ENCODE data around the gene SELE.

The SELE gene

GRCh38 chr1:169680377-169681019, 53.4 kb downstream of the SELE start:
- DNase-seq = no peak

DNA sequence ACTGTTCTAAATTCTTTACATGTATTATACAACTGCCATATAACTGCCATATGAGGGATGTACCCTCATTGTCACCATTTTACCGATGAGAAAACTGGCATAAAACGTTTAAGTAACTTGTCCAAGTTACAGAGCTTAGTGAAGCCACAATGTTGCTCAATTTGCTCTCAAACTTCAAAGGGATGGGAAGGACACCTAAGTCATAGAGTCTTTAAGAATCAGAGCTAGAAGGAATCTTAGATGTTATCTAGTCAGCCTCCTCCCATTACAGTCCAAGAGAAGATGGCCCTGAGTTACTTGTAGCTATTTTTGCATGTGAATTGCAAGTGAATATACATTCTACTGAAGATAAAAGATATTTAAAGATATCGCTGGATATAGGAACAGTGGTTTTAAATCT, 54.2 kb downstream of the SELE start:
- no peak for DNase-seq

DNA sequence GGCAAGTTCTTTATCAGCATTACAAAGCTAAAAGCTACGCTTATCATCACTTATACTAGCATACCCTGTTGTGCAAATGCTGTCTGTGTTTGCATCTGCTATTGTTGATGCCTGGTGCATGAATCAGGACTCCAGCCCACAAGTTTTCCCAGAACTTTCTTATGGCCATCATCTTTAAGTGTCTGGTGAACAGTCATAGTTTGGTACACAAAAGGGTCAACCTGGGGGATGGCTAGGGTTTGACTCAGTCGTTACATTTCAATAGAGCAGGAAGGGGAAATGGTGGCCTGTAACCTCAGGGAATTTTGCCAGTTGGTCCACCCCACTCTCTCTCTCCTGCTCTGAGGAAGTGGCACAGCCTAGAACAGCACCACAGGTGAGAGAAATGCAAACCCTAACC, 57.9 kb downstream of the SELE start:
- DNase-seq = no peak

Data from NCI-H748 treated with DMSO at 0.1 percent for 48 hours (cell line).